ENCODE results near the gene LMBRD1. TPM values are rescaled to one million over a fixed set of nuclear protein-coding genes. Genes with fewer than 3 reads are reported as not detected.
"Not testable (repeated sequence)": the region's sequence is repeated elsewhere in the genome, so short reads cannot be mapped to it uniquely, and the experiment has no call there.

LMBRD1 gene
- total and polyA plus RNA-seq, 2 experiments from 2014 or later = 14.4 to 24.4 TPM

DNA sequence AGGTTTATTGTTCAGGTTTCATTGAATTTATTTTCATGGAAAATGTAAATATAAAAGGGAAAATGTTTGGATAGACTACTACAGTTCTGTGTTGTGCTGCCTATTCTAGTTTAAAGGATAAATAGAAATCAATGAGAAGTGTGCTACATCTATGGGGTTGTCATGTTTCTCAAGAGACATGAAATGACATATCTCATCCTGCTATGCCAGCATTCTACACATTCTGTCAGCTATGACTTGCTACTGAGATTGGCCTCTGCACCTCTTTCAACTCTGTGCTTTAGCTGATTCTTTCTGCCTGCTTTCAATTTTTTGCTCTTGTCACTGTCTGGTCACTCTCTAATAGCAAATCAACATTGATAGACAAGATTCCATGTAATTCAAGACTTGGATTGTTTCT, 35.7 kb upstream of the LMBRD1 start:
- TF ChIP-seq, protein P1, sequence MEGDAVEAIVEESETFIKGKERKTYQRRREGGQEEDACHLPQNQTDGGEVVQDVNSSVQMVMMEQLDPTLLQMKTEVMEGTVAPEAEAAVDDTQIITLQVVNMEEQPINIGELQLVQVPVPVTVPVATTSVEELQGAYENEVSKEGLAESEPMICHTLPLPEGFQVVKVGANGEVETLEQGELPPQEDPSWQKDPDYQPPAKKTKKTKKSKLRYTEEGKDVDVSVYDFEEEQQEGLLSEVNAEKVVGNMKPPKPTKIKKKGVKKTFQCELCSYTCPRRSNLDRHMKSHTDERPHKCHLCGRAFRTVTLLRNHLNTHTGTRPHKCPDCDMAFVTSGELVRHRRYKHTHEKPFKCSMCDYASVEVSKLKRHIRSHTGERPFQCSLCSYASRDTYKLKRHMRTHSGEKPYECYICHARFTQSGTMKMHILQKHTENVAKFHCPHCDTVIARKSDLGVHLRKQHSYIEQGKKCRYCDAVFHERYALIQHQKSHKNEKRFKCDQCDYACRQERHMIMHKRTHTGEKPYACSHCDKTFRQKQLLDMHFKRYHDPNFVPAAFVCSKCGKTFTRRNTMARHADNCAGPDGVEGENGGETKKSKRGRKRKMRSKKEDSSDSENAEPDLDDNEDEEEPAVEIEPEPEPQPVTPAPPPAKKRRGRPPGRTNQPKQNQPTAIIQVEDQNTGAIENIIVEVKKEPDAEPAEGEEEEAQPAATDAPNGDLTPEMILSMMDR (IDR thresholded peaks at IDR 0.05; ENCODE audit: low read depth, low read length) = no peak
- H3K27ac ChIP-seq = no peak overlapping the region
- no peaks in the 10 kb centered on the region for H3K36me3 ChIP-seq
- no peaks in the 10 kb centered on the region for H3K27me3 ChIP-seq
- no peaks in the 10 kb centered on the region for H3K4me1 ChIP-seq (ENCODE audit: low read depth)
- DNase-seq (ENCODE audit: low read depth in 1 of 2, low spot score in 1 of 2) = no peak
- H3K4me3 ChIP-seq = no peak overlapping the region
- no peaks in the 10 kb centered on the region for H3K9me3 ChIP-seq (ENCODE audit: low read depth)

DNA sequence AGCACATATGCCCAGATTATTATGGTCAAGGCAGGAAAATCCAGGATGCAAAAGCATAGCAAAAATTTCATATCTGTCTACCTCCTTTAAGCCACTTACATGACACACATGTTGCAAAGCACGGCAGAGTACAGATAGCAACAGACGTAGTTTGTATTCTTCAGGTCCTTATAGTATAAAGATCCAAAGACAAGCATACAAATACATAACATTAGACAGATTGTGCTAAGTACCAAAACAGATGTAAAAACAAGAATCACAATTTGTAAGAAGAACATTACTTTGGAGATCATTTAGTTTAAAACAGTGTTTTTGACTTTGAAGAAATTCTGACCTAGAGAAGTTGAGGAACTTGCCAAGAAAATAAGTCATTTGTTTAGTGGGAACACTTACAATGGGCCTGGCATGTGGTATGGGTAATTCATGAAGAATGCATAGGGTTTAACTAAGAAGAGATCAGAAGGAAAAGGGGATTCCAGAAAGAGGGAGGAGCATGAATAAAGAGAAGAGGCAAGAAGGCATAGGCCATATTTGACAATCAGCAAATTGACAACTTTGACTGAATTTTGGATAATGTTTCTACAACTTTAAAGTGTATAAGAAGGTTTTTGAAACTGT, 30.6 kb upstream of the LMBRD1 start:
- no peaks in the 10 kb centered on the region for H3K9me3 ChIP-seq (ENCODE audit: low read depth)
- no peak overlapping the region for H3K4me3 ChIP-seq
- H3K36me3 ChIP-seq = no peaks in the 10 kb centered on the region
- no peak overlapping the region for H3K27ac ChIP-seq
- peaks cover 3% of the 10 kb centered on the region for H3K4me1 ChIP-seq (ENCODE audit: low read depth)
- no peaks in the 10 kb centered on the region for H3K27me3 ChIP-seq
- peak in 1 of 2 donors; percentile 62 for DNase-seq (ENCODE audit: low read depth in 1 of 2, low spot score in 1 of 2)
- TF ChIP-seq, protein P1 (IDR thresholded peaks at IDR 0.05; ENCODE audit: low read depth, low read length) = no peak

DNA sequence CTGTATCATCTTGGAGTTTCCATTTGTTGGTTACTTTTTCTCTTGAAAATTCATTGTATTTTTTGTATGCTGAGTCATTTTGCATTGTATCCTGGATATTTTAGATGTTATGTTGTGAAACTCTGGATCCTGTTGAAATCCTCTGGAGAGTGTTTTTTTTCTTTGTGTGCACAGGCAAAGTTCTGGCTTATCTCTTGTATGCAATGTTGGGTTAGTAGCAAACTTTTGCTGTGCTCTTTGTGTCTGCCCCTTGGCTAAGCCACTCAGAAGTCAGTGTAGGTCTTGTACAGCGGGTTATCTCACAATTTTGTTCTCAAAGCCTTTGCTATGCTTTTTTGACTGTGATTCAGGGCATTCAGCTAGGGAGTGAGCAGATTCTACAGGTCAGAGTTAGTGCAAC, 29.1 kb upstream of the LMBRD1 start:
- DNase-seq (ENCODE audit: low read depth in 1 of 2, low spot score in 1 of 2) = peak in 1 of 2 donors; percentile 92
- H3K4me1 ChIP-seq (ENCODE audit: low read depth) = peaks cover 3% of the 10 kb centered on the region
- H3K27ac ChIP-seq = no peak overlapping the region

DNA sequence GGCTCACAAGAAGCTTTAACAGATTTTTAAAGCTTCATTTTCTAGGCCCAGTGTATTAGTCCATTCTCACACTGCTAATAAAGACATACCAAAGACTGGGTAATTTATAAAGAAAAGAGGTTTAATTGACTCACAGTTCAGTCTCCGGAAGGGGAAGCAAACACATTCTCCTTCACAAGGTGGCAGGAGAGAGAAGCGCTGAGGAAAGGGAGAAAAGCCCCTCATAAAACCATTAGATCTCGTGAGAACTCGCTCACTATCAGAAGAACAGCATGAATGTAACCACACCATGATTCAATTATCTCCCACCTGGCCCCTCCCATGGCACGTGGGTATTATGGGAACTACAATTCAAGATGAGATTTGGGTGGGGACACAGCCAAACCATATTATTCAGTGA, 27.5 kb upstream of the LMBRD1 start:
- H3K4me3 ChIP-seq; H3K27me3 ChIP-seq; H3K9me3 ChIP-seq (ENCODE audit: low read depth); H3K27ac ChIP-seq; H3K36me3 ChIP-seq; H3K4me1 ChIP-seq (ENCODE audit: low read depth); DNase-seq (ENCODE audit: low read depth in 1 of 2, low spot score in 1 of 2): not testable (repeated sequence)

More for the DNA sequence above, 29.1 kb upstream of the LMBRD1 start:
- TF ChIP-seq, protein P1 (IDR thresholded peaks at IDR 0.05; ENCODE audit: low read depth, low read length) = no peak
- H3K27me3 ChIP-seq = no peaks in the 10 kb centered on the region
- H3K4me3 ChIP-seq = no peak overlapping the region
- H3K36me3 ChIP-seq = no peaks in the 10 kb centered on the region
- no peaks in the 10 kb centered on the region for H3K9me3 ChIP-seq (ENCODE audit: low read depth)

DNA sequence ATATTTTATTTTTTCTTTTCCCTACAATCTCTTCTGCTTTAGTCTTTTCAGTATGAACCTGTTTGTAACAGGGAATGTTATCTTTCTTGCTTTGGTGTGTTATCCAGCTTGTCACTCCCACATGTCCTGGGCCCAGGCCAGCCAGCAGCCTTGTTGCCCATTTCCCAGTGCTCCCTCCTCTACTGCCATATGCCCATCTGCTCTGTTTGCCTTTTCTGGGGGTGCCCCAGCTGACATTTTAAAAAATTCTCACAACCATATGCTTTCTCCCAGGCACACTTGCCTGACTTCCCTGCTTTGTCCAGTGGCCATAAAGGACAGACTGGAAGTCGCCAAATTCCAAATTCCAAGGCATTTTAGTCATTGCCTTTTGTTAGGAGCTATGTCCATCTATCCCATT, 23.6 kb upstream of the LMBRD1 start:
- no peaks in the 10 kb centered on the region for H3K36me3 ChIP-seq
- no peaks in the 10 kb centered on the region for H3K9me3 ChIP-seq (ENCODE audit: low read depth)
- H3K4me1 ChIP-seq (ENCODE audit: low read depth) = no peaks in the 10 kb centered on the region
- no peak overlapping the region for H3K27ac ChIP-seq
- H3K4me3 ChIP-seq = no peak overlapping the region
- H3K27me3 ChIP-seq = no peaks in the 10 kb centered on the region
- DNase-seq (ENCODE audit: low read depth in 1 of 2, low spot score in 1 of 2) = no peak
- TF ChIP-seq, protein P1 (IDR thresholded peaks at IDR 0.05; ENCODE audit: low read depth, low read length) = no peak

DNA sequence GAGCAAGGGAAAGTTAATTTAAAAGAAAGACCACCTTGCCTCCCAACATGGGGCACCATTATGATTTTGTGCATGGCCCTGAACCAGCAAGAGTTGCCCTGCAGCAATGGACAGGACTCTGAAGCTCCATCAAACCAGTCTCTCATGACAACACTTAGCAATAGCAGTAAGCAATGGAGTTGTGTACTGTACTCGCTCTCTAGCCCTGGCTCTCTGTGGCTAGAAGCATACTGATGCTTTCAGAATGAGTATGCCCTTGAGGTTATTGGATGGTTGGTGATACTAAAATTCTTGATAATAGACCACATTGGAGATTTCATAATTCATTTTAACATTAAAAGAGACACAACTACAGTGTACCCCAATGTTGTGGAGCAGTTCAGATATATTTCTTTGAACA, 23.2 kb upstream of the LMBRD1 start:
- TF ChIP-seq, protein P1 (IDR thresholded peaks at IDR 0.05; ENCODE audit: low read depth, low read length) = no peak
- Histone ChIP-seq H3K27me3 (no peaks in the 10 kb centered on the region), H3K4me3 (no peak overlapping the region), H3K9me3 (ENCODE audit: low read depth) (no peaks in the 10 kb centered on the region), H3K27ac (no peak overlapping the region), H3K4me1 (ENCODE audit: low read depth) (no peaks in the 10 kb centered on the region), H3K36me3 (no peaks in the 10 kb centered on the region)
- DNase-seq (ENCODE audit: low read depth in 1 of 2, low spot score in 1 of 2) = no peak

Data from cardiac muscle cell (in vitro differentiated cells and primary cell).